ENCODE data around the gene PROZ.
"Not testable (repeated sequence)": the region's sequence is repeated elsewhere in the genome, so short reads cannot be mapped to it uniquely, and the experiment has no call there.

Gene PROZ

GRCh38 chr13:113155982-113156655 lies 2.3 kb upstream of the PROZ start:
- H3K27ac Mint-ChIP-seq: no peak overlapping the region
- peaks cover 27% of the 10 kb centered on the region for H3K4me1 Mint-ChIP-seq (ENCODE audit: low read depth)
- no peak overlapping the region for H3K4me3 Mint-ChIP-seq
- peaks cover 3% of the 10 kb centered on the region for H3K36me3 Mint-ChIP-seq
- peaks cover 7% of the 10 kb centered on the region for H3K9me3 Mint-ChIP-seq (ENCODE audit: low read depth)
- no peaks in the 10 kb centered on the region for H3K27me3 Mint-ChIP-seq

DNA sequence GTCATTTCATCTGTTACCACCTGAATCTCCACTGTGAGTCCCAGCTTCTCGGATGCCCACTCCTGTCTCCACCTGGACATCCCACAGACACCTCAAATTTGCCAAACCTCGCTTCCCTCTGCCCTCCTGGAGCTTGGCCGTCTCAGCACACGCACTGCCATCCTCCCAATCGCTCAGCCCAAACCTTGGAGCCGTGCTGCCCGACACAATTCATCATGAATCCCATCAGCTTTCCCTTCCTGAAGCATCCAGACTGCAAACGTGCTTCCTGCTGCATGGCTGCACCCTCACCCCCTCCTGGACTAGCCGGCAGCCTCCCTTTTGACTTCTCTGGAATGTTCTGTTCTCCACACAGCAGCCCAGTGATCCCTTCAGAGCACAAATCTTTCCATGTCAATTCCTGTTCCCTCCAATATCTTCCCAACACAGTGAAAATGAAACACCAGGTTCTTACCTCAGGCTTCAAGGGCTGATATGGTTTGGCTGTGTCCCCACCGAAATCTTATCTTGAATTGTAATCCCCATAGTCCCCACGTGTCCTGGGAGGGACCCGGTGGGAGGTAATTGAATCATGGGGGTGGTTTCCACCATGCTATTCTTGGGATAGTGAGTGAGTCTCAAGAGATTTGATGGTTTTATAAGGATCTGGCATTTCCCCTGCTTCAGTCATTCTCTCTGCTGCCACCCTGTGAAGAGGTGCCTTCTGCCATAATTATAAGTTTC lies 1.1 kb upstream of the PROZ start:
- Mint-ChIP-seq H3K4me1 (ENCODE audit: low read depth) (peaks cover 27% of the 10 kb centered on the region), H3K4me3 (no peak overlapping the region), H3K27me3 (no peaks in the 10 kb centered on the region), H3K36me3 (peaks cover 3% of the 10 kb centered on the region), H3K9me3 (ENCODE audit: low read depth) (peaks cover 7% of the 10 kb centered on the region), H3K27ac (no peak overlapping the region)

DNA sequence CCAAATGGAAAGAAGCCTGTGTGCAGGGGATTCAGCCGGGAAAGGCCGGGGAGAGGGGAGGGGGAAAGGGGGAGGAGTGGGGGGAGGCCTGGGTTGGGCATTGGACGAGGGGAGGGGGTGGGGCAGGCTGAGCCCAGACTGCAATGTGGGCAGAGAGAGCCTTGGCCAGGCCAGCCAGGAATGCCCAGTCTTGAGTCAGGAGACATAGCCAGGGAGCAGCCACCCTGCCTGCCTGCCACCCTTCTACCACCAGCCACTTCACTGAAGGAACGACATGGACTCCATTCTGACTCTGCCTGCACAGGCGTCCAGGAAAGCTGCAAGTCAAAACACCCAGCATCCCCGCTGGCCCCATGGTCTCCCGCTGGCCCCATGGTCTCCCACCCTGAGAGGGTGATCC lies 498 bp downstream of the PROZ start:
- Mint-ChIP-seq H3K27ac (no peak overlapping the region), H3K9me3 (ENCODE audit: low read depth) (peaks cover 7% of the 10 kb centered on the region), H3K27me3 (no peaks in the 10 kb centered on the region), H3K4me3 (no peak overlapping the region), H3K36me3 (peaks cover 3% of the 10 kb centered on the region), H3K4me1 (ENCODE audit: low read depth) (peaks cover 23% of the 10 kb centered on the region)

DNA sequence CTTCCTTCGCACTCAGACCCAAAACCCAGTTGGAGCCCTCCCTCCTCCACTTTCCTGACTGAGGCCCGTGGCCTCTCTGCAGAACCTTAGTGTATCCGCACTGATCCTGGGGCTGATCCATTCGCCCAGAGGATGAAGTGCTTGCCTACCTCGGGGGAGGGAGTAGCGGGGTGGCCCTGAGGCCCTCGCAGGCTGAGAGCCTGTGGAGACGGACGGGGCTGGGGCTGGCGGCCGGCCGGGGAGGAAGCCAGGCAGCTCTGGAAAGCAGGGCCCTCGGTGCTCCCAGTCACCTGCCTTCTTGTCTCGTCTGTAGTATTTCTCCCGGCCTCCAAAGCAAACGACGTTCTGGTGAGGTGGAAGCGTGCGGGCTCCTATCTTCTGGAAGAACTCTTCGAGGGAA lies 1.3 kb downstream of the PROZ start:
- Mint-ChIP-seq H3K4me3 (no peak overlapping the region), H3K9me3 (ENCODE audit: low read depth) (peaks cover 7% of the 10 kb centered on the region), H3K27ac (no peak overlapping the region), H3K27me3 (no peaks in the 10 kb centered on the region), H3K36me3 (peaks cover 3% of the 10 kb centered on the region), H3K4me1 (ENCODE audit: low read depth) (peaks cover 21% of the 10 kb centered on the region)

- Mint-ChIP-seq H3K9me3 (ENCODE audit: low read depth) (peaks cover under 1% of the 10 kb centered on the region), H3K27me3 (no peaks in the 10 kb centered on the region), H3K4me1 (ENCODE audit: low read depth) (peaks cover 25% of the 10 kb centered on the region), H3K36me3 (no peaks in the 10 kb centered on the region), H3K27ac (peak overlapping the region; percentile 16), H3K4me3 (peak overlapping the region; percentile 56)
These were observed 2.5 kb downstream of the PROZ start for GRCh38 chr13:113160983-113161382.

DNA sequence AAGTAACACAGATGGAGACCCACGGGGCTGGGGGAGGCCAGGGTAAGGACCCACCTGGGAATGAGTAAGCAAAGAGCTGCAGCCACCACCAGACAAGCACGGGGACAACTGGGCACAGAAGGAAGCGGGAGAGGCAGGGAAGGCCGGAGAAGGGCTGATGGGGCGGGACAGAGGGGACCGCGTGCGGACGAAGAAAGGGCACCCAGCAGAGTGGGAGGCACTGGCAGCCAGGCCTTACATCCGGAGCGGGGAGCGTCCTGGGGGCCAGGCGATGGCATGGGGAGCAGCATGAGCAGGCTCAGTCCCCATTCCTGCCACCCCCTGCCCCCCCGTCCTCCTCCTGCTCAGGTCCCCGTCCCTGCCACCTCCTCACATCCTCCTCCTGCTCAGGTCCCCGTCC lies 3.0 kb downstream of the PROZ start:
- H3K4me3 Mint-ChIP-seq: peak overlapping the region; percentile 56
- no peaks in the 10 kb centered on the region for H3K9me3 Mint-ChIP-seq (ENCODE audit: low read depth)
- no peaks in the 10 kb centered on the region for H3K36me3 Mint-ChIP-seq
- peaks cover 29% of the 10 kb centered on the region for H3K4me1 Mint-ChIP-seq (ENCODE audit: low read depth)
- no peaks in the 10 kb centered on the region for H3K27me3 Mint-ChIP-seq
- H3K27ac Mint-ChIP-seq: peak overlapping the region; percentile 16

DNA sequence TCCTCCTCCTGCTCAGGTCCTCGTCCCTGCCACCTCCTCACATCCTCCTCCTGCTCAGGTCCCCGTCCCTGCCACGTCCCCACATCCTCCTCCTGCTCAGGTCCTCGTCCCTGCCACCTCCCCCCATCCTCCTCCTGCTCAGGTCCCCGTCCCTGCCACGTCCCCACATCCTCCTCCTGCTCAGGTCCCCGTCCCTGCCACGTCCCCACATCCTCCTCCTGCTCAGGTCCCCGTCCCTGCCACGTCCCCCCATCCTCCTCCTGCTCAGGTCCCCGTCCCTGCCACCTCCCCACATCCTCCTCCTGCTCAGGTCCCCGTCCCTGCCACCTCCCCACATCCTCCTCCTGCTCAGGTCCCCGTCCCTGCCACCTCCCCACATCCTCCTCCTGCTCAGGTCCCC lies 3.5 kb downstream of the PROZ start:
- not testable (repeated sequence) for H3K9me3 Mint-ChIP-seq (ENCODE audit: low read depth); H3K27me3 Mint-ChIP-seq; H3K27ac Mint-ChIP-seq; H3K36me3 Mint-ChIP-seq; H3K4me3 Mint-ChIP-seq
- peaks cover 29% of the 10 kb centered on the region for H3K4me1 Mint-ChIP-seq (ENCODE audit: low read depth)

DNA sequence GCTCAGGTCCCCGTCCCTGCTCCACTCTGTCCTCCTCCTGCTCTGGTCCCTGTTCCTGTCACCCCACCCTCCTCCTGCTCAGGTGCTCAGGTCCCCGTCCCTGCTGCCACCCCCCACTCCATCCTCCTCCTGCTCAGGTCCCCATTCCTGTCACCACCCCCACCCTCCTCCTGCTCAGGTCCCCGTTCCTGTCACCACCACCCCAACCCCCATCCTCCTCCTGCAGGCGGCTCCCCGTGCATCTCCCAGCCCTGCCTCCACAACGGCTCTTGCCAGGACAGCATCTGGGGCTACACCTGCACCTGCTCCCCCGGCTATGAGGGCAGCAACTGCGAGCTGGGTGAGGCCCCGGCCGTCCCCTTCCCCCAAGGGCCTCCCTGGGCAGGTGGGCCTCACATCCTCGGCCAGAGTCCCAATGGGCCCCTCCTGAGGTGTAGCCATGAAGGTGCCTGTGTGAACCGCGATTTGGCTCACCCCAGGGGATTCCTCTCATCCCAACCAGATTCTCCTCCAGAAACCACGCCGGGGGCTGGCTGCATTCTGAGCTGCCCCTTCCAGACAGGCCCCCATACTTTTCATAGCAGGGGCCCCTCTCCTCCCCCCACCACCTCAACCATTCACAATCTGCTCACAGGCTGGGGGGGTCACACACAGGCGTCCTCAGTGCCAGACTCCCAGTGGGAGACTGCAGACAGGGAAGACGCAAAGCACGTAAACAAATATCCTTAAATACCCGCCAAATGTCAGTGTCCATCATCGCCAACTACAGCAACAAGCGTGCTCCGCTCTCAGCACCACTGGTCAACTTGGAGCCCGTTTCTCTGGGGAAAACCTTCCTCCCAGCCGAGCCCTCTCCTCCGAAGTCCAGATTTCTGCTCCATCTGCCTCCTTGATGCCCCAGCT lies 4.6 kb downstream of the PROZ start:
- no peaks in the 10 kb centered on the region for H3K27me3 Mint-ChIP-seq
- H3K4me1 Mint-ChIP-seq (ENCODE audit: low read depth): peaks cover 29% of the 10 kb centered on the region
- peak overlapping the region; percentile 35 for H3K4me3 Mint-ChIP-seq
- no peaks in the 10 kb centered on the region for H3K9me3 Mint-ChIP-seq (ENCODE audit: low read depth)
- peaks cover 4% of the 10 kb centered on the region for H3K36me3 Mint-ChIP-seq
- peak overlapping the region; percentile 16 for H3K27ac Mint-ChIP-seq

DNA sequence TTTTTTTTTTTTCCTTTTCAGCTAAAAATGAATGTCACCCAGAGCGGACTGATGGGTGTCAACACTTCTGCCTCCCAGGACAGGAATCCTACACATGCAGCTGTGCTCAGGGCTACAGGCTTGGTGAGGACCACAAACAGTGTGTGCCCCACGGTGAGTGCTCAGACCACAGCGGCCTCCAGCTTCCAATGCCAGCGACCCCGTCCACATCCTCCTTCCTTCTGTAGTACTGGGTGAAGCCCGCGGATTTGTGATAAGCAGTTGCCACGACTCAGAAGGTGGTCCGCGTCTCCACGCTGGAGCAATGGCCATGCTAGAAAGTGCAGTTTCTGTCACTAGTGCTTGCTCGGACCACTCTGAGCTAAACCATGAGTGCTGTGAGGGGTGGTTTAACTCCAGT lies 6.0 kb downstream of the PROZ start:
- Mint-ChIP-seq H3K4me3 (no peak overlapping the region), H3K27me3 (no peaks in the 10 kb centered on the region), H3K36me3 (peaks cover 9% of the 10 kb centered on the region), H3K9me3 (ENCODE audit: low read depth) (no peaks in the 10 kb centered on the region), H3K4me1 (ENCODE audit: low read depth) (peaks cover 29% of the 10 kb centered on the region), H3K27ac (no peak overlapping the region)

DNA sequence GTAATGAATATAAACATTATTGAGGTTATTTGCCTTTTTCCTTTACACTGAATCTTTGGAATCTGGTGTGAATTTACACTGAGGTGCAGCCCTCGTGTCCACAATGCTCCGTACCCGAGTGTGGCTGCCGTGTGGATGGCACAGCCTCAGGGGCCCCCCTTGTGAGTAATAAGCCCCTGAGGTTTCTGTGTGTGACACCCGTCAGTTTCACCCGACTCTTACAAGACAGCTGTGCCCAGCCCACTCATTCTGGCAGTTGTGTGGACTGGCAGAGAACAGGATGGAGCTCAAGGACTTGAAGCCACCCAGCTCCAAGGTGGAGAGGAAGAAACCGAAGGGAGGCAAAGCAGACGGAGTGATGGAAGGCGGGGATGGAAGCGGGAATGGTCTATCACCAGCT lies 7.8 kb downstream of the PROZ start:
- Mint-ChIP-seq H3K36me3 (peaks cover 11% of the 10 kb centered on the region), H3K4me1 (ENCODE audit: low read depth) (peaks cover 21% of the 10 kb centered on the region), H3K27ac (peak overlapping the region; percentile 19), H3K27me3 (no peaks in the 10 kb centered on the region), H3K4me3 (no peak overlapping the region), H3K9me3 (ENCODE audit: low read depth) (no peaks in the 10 kb centered on the region)

- Mint-ChIP-seq H3K4me3 (no peak overlapping the region), H3K36me3 (peaks cover 11% of the 10 kb centered on the region), H3K27me3 (no peaks in the 10 kb centered on the region), H3K9me3 (ENCODE audit: low read depth) (no peaks in the 10 kb centered on the region), H3K27ac (no peak overlapping the region), H3K4me1 (ENCODE audit: low read depth) (peaks cover 20% of the 10 kb centered on the region)
These were observed 8.2 kb downstream of the PROZ start for GRCh38 chr13:113166681-113167080.

- peaks cover 20% of the 10 kb centered on the region for H3K4me1 Mint-ChIP-seq (ENCODE audit: low read depth)
- H3K9me3 Mint-ChIP-seq (ENCODE audit: low read depth): no peaks in the 10 kb centered on the region
- H3K27ac Mint-ChIP-seq: no peak overlapping the region
- peaks cover 11% of the 10 kb centered on the region for H3K36me3 Mint-ChIP-seq
- H3K27me3 Mint-ChIP-seq: no peaks in the 10 kb centered on the region
- no peak overlapping the region for H3K4me3 Mint-ChIP-seq
These were observed 8.7 kb downstream of the PROZ start for GRCh38 chr13:113167155-113167554.

- Mint-ChIP-seq H3K36me3 (peaks cover 11% of the 10 kb centered on the region), H3K4me1 (ENCODE audit: low read depth) (peaks cover 20% of the 10 kb centered on the region), H3K27me3 (no peaks in the 10 kb centered on the region), H3K9me3 (ENCODE audit: low read depth) (no peaks in the 10 kb centered on the region), H3K4me3 (no peak overlapping the region), H3K27ac (no peak overlapping the region)
These were observed 9.1 kb downstream of the PROZ start for GRCh38 chr13:113167575-113167974.

GRCh38 chr13:113168211-113168610 lies 9.8 kb downstream of the PROZ start:
- Mint-ChIP-seq H3K9me3 (ENCODE audit: low read depth) (no peaks in the 10 kb centered on the region), H3K36me3 (peaks cover 11% of the 10 kb centered on the region), H3K4me3 (no peak overlapping the region), H3K4me1 (ENCODE audit: low read depth) (peaks cover 22% of the 10 kb centered on the region), H3K27me3 (no peaks in the 10 kb centered on the region), H3K27ac (no peak overlapping the region)
